HPDE6-E6E7 (cell line): ENCODE data around the gene RGL1.
A peak's percentile ranks its signal among the peaks of the same experiment; 100 is the strongest.
"Not testable (repeated sequence)": the region's sequence is repeated elsewhere in the genome, so short reads cannot be mapped to it uniquely, and the experiment has no call there.

Experiments used
- DNase-seq: peaks from one replicate; pipeline ENCODE4 v3.0.0; 2011; ENCODE audit warnings: missing footprints; ENCODE audit errors: extremely low spot score

The RGL1 gene

GRCh38 chr1:183785921-183786320 is 19.0 kb upstream of the RGL1 start:
- DNase-seq: not testable (repeated sequence)

DNA sequence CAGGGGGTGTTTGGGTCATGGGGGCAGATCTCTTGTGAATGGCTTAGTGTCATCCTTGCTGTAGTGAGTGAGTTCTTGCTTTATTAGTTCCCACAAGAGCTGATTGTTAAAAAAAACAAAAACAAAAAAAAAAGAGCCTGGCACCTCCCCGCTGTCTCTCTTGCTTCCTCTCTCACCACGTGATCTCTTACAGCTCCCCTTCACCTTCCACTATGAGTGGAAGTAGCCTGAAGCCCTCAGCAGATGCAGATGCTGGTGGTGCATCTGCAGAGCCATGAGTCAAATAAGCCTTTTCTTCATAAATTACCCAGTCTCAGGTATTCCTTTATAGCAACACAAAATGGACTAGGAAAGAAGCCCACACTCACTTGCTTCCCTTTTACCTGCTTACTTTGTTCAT is 17.2 kb upstream of the RGL1 start:
- DNase-seq: no peak

- DNase-seq: no peak
Measured at GRCh38 chr1:183791319-183791718, 13.6 kb upstream of the RGL1 start.

GRCh38 chr1:183792300-183792699 is 12.6 kb upstream of the RGL1 start:
- no peak for DNase-seq

GRCh38 chr1:183794088-183794487 is 10.8 kb upstream of the RGL1 start:
- DNase-seq: no peak

DNA sequence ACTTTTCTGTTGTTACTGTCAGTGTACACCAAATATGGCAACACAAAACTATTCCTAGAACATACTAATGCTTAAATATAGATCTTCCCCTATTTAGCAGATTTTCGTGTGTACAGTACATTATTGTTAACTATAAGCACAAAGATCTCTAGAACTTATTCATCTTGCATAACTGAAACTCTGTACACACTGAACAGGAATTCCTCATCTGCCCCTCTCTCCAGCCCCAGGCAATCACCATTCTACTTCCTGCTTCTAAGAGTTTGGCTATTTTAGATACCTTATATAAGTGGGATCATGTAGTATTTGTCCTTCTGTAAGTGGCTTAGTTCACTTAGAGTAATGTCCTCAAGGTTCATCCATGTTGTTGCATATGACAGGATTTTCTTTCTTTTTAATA is 4.5 kb upstream of the RGL1 start:
- DNase-seq: no peak

DNA sequence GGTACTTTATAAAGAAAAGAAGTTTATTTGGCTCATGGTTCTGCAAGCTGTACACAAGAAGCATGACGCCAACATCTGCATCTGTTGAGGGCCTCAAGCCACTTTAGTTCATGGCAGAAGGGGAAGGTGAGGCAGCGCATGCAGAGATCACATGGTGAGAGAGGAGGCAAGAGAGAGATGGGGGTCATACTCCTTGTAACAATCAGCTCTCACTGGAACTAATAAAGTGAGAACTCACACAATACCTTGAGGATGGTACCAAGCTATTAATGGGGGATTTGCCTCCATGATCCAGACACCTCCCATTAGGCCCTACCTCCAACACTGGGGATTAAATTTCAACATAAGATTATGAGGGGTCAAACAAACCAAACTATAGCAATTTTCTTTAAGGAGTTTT is 3.3 kb upstream of the RGL1 start:
- no peak for DNase-seq

- no peak for DNase-seq
Measured at GRCh38 chr1:183804387-183804786, 533 bp upstream of the RGL1 start.

- no peak for DNase-seq
Measured at GRCh38 chr1:183806125-183806524, 1.2 kb downstream of the RGL1 start.

DNA sequence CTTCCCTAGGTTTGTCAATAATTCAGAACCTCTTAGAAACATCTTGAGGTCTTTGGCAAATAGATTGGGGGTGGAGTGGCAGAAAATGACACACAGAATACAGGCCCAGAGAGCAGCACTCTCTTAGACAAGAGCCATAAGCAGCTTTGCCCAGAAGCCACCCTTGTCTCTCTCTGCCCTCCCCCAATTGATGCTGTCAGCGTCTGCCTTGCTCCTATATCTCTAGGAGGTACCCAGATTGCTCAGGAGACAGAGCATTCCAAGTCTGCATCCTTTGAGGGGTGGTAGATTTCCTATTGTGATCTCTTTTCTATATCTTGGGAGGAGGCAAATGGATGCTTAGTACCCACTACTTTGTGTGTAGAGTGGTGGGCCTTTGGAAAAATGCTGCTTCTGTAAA is 1.8 kb downstream of the RGL1 start:
- DNase-seq: no peak

GRCh38 chr1:183807549-183808168 is 2.7 kb downstream of the RGL1 start:
- peak; percentile 14 for DNase-seq

GRCh38 chr1:183808296-183809027 is 3.5 kb downstream of the RGL1 start:
- DNase-seq: no peak

GRCh38 chr1:183810121-183810520 is 5.2 kb downstream of the RGL1 start:
- DNase-seq: no peak

DNA sequence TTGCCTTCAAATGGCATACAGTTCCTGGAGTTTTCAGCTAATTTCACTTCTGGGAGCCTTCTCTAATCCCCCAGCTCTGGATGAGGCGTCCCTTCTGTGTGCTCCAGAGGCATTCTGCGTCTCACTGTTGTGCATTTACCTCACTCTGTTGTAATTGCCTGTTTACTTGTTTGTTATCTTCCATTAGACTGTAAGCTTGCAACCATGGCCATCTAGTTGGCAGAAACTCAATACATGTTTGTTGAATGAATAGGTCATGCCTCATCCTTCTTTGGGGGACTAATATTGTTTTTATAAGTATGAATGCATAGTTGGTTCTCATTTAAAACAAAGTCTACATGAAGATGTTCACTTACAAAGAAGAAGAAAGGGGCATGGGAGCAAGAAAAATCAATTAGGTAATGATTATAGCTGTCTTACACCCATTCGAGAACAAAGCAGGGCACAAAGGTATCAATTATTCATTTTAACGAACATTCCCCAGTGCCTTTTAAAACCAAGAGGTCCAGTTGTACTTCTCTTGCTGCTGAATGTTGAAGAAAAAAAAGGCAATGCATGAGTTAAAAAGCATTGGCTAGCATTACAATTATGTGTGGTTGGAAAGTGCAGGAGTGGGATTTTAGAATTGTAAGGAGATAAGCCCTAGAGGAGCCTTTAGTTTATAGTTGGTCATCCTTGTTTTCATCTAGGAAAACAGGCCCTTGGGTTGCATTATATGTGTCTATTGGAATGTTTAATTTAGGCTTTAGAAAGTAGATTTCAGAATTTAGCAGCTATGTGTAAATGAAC is 6.0 kb downstream of the RGL1 start:
- no peak for DNase-seq

DNA sequence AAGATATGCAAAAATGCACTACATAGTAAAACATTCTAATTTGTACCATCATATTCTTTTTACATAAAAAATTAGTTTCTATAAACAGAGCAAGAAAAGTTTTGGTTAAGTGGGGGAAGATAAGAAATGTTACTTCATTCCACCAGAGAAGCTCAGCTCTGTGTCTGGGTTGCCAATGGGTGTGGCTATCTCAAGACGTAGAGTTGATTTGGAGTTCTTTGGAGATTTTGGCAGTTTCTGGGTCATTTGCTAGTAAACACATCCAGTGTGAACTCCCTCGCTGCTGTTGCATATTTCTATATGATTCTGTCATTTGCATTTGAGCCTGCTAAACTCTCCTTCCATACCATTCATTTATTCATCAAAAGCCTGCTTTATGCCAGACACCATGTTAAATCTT is 7.2 kb downstream of the RGL1 start:
- DNase-seq: no peak

- no peak for DNase-seq
Measured at GRCh38 chr1:183812686-183813569, 8.0 kb downstream of the RGL1 start.

DNA sequence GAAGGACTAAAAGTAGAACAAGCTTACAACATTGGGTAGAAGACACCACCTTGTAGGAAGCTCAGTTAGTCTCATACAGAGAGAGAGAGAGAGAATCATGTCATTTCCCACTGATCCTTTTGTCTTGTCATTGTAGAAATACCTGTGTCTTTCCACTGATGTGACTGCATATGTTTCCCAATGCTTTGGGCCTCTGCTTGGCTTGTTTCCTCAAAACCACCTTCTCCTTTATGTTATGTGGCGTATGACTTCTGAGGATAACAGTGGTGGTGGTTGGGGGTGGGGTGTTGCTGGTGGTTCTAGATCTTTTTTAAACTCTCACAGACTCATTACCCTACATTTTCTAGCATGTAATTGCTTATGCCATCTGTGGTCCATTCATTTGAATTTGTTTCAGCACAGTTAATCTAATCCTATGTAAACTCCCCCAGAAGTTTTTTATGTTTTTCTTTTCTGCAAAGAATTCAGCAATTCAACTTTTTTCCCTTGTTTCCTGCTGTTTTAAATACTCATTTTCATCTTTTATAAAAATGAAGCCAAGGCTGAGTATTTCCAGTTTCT is 9.3 kb downstream of the RGL1 start:
- no peak for DNase-seq

GRCh38 chr1:183816110-183816509 is 11.2 kb downstream of the RGL1 start:
- DNase-seq: no peak

- no peak for DNase-seq
Measured at GRCh38 chr1:183817576-183818288, 12.8 kb downstream of the RGL1 start.

DNA sequence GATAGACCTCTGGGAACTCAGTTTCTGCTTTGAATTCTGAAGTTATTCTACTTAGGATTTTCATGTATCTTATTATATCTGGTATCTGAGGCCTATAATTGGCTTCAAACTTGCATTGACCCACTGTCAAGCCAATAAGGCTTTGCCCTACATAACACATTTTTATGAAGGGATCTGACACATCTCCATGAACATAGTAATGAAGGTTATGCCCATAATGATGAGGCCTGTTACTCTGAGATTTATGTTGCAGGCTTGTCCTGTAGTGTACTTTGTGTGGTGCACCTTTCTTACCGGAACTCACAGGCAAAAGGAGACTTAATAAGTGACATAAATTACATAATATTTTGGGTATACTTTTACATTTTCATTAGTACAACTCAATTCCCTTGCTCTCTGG is 14.1 kb downstream of the RGL1 start:
- DNase-seq: no peak

GRCh38 chr1:183821309-183821888 is 16.5 kb downstream of the RGL1 start:
- DNase-seq: no peak
